GM21381 (cell line): Measurements from ENCODE around the gene ZNF213.

Experiments
- ATAC-seq: cut with Tn5 transposase; IDR thresholded peaks from one replicate; pipeline ENCODE4 v1.9.1; 2021; ENCODE audit warnings: mild to moderate bottlenecking, moderate library complexity; ENCODE audit not compliant: unreplicated experiment

ZNF213 gene

GRCh38 chr16:3190949-3191353, 56.1 kb downstream of the ZNF213 start:
- no peak for ATAC-seq
